PFSK-1 (cell line): Measurements from ENCODE around the gene CUL5.

Experiments
- POLR2AphosphoS5 ChIP-seq: IDR thresholded peaks from 2 replicates; pipeline ENCODE4 v1.6.1; 2012; ENCODE audit warnings: low read depth, mild to moderate bottlenecking, control low read depth, low read length, moderate library complexity
- SIN3A ChIP-seq: IDR thresholded peaks from 2 replicates; pipeline ENCODE4 v1.6.1; 2012; ENCODE audit warnings: mild to moderate bottlenecking, low read length, moderate library complexity, borderline replicate concordance; ENCODE audit not compliant: insufficient read depth
- TAF1 ChIP-seq: IDR thresholded peaks from 2 replicates; pipeline ENCODE4 v1.6.1; 2012; ENCODE audit warnings: low read length, control low read depth, borderline replicate concordance; ENCODE audit not compliant: insufficient read depth

DNA sequence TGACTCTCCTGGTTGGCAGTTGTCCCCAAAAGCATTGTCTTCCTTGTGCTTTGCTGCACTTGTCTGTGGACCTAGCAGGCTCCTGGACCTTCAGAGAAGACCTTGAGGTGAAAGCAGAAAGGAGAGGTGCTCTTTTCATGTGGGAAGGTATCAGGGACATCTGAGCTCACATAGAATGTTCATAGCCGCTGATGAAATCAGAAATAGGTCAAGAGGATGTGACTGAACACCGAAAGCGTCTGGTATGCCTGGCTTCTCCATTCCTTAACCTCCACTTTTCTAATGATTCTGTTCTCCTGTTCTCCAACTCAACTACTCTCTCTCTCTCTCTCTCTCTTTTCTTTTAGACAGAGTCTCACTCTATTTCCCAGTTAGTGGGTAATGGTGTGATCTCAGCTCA lies 6.2 kb upstream of the CUL5 start:
- TF ChIP-seq SIN3A (no peak), TAF1 (no peak), POLR2AphosphoS5 (no peak)
